GM18517 (cell line): ENCODE data around the gene GYS1.
"Not testable (repeated sequence)": the region's sequence is repeated elsewhere in the genome, so short reads cannot be mapped to it uniquely, and the experiment has no call there.

Experiments used
- ATAC-seq: cut with Tn5 transposase; IDR thresholded peaks from one replicate; pipeline ENCODE4 v1.9.1; 2021; ENCODE audit warnings: mild to moderate bottlenecking, moderate library complexity; ENCODE audit not compliant: unreplicated experiment

GYS1 gene

DNA sequence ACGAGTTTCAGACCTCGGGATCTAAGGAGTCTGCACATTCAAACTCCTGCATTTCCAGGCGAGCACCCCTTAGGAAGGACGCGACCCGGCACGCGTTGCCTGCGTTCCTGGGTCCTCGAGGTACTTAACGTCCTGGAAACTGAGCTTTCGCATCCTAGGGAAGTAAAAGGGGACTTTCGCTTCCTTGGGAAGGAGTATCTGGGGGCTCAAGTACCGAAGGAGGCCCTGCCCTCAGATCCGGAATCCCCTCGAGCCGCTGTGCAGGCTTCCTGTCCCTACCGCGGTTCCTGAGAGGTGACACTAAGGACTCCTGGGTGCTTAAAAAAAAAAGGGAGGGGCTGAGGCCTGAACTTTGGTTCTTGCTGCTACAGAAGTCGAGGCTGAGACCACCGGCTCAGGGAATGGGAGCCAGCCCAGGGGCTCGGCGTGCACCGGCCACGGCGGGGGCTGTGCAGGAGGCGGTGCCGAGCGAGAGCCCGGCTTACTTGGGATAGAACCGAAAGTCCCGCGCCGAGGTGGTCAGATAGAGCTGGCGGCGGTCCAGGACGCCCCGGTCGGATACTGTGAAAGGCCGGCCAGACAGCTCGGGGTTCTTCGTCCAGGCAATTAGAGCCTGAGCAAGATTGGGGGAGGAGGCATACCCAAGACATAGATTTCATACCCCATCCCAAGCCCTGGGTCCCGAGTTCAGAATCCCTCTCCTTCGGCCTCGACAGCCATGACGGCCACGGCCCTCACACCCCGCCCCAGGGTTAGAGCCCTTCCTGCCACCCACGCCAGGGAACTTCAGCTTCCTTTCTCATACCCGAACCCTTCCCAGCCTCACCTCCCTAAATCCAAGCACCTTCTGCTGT lies 25.5 kb upstream of the GYS1 start:
- not testable (repeated sequence) for ATAC-seq

DNA sequence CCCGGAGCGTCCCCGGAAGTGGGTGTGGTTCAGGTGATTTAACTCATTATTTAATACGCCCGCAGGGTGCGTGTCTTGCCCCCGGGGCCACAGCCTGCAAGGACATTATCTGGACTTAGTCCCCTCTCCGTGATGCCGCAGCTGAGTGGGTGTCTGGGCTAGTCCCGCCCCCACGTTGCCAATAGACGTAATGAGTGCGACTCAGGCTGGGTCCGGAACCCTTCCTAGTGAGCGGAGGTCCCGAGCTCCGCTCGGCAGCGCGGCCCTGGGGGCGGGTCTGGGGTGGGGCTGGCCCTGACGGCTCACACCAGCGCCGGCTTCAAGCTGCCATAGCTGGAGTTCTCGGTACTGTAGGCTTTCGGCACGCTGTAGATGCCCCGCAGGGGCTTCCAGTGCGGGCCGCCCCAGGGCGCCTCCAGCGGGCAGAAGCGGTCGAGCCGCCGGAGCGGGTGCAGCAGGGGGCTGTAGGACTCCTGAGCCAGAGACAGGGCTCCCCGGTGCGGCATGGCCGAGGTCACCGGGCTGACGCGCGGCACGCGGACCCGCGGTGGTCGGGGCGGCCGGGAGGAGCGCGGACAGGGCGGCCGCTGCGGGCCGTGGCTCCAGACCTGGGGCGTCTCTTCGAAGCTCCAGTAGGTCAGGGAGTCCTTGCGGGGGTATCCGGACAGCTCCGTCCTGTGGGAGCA lies 24.7 kb upstream of the GYS1 start:
- ATAC-seq, result no peak

DNA sequence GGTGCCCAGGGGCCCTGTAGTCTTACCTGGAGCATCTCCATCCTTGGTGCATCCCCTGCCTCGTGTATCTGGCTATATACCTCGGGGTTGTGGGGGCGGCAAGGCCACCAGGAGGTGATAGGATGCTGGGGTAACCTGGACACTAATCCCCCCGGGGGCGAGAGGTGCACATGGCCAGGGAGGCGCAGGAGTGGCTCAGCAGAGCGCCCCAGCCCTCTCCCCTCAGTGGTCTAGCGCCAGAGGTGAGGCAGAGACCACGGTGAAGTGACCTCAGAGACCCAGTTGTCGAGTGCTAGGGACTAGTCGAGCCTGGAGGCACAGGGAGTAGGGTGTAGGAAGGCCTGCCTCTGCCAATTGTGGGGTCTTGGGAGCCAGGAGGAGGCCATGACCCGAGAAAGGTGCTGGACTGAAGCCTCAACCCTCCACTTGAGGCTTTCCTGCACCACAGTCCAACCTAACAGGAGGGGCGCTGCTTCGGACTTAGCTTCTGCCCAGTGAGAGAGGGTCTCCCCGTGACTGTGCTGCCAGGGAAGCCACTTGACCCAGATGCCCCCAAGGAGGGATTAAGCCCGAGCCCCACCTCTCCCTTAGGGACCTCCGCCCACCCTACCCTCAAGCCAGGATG lies 24.0 kb upstream of the GYS1 start, which contains the start of gene LHB:
Gene LHB (minus strand): TSS at position 51 of the 625 bp plus-strand sequence. CDS start 10 bp downstream, at position 41.
- no peak for ATAC-seq

DNA sequence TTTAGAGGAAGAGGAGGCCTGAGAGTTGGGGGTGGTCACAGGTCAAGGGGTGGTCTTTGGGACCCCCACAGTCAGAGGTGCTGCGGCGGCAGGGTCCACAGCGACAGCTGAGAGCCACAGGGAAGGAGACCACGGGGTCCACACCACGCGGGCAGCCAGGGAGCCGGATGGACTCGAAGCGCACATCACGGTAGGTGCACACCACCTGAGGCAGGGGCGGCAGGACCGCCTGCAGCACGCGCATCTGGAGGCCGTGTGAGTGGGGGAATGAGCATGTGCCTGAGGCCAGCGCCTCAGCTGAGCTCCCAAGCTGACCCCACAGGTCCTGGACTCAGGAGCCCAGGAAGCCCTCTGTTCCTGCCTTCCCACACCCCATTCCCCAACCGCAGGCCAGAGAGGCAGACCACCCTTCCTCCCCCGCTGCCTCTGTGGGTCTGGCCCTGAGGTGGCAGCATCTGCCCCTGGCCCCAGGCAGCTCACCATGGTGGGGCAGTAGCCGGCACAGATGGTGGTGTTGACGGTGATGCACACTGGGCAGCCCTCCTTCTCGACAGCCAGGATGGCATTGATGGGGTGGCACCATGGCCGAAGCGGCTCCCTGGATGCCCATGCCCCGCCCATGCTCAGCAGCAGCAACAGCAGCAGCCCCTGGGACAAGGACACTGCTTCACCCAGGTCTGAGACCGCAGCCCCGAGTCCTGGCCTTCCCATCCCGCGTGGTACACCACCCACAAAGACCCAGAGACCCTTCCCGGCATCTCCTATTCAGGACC lies 23.1 kb upstream of the GYS1 start:
- no peak for ATAC-seq

DNA sequence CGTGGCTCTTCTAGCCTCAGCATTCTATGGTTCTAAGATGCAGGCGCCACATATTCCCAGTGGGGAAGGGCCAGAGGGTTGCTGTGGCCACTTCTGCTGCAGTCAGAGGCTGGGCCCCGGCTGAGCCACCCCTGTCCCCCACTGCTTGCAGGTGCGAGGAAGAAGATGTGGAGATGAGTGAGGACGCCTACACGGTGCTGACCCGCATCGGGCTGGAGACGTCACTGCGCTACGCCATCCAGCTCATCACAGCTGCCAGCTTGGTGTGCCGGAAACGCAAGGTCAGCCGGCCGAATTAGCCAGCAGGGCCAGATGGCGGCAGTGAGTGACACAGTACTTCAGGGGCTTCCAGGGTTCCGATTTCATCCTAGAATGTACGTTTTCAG lies 21.8 kb upstream of the GYS1 start:
- ATAC-seq, result no peak

DNA sequence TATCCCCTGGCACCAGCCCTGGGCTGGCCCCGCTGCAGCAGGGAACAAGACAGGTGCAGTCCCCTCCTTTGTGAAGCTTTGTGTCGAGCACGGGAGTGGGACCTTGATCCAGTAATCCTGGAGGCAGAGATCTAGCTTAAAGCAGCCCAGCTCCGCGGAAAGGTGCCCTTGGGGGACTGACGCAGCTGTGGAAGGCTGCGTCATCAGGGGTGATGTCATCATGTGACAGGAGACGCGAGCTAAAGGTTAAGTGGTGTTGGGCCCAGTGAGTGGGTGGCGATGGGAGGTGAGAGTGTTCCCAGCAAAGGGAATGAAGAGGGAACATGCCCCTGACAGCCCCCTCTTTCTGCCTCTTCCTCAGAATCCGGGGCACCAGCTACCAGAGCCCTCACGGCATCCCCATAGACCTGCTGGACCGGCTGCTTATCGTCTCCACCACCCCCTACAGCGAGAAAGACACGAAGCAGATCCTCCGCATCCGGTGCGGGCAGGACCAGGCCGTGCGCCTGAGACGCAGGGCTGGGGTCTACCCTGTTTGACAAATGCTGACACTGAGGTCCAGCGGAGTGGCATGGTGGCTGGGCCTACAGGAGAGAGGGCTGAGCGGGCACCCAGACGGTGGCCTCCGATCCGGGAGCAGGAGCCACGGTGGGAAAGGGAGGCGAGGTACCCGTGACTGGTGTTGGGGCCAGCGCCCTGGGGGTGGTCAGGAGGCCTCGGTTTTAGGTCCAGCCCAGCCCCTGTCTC lies 21.2 kb upstream of the GYS1 start:
- no peak for ATAC-seq

DNA sequence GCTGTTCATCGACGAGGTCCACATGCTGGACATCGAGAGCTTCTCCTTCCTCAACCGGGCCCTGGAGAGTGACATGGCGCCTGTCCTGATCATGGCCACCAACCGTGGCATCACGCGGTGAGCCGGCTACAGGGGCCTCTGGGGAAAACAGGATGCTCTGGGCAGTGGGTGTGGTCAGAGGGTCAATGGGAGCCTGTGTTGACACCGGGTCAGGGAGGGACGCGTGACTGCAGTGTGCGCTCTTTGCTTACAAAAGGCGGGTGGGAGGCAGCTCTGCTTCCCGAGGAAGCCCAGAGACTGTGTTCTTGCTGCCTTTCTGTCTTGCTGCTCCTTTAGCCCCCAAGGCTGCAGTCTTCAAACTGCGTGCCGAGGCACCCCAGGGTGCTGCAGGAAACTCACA lies 18.1 kb upstream of the GYS1 start:
- no peak for ATAC-seq

DNA sequence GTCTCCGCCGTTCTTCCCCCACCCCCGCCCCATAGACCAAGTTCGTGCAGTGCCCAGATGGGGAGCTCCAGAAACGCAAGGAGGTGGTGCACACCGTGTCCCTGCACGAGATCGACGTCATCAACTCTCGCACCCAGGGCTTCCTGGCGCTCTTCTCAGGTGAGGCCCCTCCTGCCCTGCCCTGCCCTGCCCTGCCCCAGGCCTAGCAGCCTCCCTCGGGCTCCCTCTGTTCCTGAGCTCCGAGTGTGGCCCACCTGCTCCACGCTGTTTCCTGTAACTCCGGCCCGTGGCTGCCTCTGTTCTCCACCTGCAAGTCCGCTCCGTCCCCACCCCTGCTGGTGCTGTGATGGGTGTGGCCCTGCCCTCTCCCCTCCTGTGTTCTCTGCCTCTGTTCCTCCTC lies 17.3 kb upstream of the GYS1 start:
- no peak for ATAC-seq

DNA sequence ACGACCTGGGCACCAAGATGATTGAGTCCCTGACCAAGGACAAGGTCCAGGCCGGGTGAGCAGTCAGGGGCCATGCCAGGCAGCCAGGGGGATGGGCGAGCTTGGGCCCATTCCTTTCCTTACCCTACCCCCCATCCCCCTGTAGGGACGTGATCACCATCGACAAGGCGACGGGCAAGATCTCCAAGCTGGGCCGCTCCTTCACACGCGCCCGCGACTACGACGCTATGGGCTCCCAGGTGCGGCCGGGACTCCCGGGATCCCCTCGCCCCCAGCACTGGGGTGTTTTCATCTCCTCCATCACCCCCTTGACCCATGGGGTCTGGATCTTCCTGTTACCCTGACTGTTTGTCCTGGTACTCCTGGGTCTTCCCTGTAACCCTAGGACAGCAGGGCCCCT lies 16.7 kb upstream of the GYS1 start:
- no peak for ATAC-seq

DNA sequence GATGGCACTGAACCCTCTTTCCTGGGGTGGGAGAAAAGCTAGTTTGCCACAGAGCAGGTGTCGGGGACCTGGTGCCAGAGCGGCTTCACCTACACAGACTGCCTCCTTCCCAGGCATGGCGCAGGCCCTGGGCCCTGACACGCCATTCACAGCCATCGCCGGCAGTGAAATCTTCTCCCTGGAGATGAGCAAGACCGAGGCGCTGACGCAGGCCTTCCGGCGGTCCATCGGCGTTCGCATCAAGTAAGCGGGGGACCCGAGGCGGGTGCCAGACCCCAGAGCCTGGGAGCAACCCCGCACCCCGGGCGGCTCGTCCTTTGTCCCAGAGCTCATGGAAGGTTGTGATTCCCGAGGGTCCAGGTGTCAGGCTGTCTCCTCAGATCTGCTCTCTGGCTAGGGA lies 13.8 kb upstream of the GYS1 start:
- no peak for ATAC-seq

DNA sequence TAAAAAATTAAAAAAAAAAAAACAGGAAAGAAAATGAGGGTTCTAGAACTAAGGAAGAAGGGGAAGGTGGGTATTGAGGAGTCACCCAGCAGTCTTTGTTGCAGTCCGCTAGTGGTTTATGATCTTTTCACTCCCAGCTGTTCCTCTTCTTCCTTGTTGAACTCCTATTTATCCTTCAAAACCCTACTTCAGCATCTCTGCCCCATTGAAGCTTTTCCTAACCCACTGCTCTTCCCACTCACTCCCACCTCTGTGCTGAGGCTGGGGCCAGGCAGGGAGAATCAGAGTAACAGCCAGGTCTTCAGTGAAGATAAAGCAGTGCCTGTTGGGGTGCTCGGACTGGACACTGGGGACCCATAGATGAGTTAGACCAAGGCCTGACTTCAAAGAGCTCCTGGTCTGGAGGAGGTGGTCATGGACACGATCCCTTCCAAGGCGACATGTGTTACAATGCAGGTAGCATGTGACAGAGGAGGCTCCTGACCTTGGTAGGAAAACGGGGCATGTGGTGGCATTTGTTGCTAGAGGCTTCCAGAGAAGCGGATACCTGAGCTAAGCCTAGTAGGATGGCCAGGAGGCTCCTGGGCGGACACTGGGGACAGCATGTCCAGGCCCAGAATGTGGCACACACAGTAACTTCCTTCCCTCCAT lies 12.0 kb upstream of the GYS1 start:
- no peak for ATAC-seq

DNA sequence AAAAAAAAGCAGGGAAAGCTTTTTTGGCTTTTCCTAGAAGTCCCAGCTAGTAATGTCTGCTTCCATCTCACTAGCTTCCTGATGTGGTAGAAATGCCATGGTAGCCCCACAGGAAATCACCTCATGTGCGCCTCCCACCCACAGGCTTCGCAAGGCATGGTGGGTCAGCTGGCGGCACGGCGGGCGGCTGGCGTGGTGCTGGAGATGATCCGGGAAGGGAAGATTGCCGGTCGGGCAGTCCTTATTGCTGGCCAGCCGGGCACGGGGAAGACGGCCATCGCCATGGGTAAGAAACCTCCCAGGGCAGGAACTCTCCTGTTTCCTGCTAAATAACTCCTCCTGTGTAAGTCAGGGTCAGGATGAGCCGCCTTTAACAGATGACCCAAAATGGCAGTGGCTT lies 11.0 kb upstream of the GYS1 start:
- no peak for ATAC-seq

DNA sequence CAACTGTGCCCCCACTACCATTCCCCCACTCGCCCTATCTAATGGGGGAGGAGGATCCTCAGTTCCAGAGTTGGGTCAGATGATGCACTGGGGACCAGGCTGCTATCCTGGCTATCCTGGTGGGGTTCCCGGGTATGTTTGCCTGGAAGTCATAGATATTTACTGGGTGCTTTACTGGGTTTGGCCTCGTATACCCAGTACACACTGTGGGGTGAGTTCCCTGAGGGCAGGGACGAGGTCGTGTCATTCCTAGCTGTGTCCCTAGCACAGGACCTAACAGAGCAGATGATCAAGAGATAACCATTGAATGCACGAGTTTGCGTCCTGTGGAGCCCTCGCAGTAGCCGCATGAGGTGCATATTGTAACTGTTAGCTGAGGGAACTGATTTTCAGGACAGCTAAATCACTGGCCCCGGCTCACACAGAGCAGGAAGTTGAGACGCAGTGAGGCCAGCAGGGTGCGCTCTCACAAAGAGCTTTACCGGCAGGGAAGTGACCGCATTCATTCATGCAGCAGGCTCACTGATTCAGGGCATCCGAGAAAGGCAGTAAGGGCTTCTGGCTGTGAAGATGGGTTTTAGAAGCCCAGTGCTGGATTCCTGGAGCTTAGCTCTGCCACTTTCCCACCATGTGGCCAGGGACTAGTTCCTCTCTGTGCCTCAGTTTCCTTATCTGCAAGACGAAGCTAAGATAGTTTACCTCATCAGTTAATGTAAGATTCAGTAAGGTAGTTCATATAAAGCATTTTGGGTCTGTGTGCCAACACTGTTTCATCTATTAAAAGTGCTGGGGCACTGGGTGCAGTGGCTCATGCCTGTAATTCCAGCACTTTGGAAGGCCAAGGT lies 6.6 kb upstream of the GYS1 start:
- ATAC-seq, result no peak

DNA sequence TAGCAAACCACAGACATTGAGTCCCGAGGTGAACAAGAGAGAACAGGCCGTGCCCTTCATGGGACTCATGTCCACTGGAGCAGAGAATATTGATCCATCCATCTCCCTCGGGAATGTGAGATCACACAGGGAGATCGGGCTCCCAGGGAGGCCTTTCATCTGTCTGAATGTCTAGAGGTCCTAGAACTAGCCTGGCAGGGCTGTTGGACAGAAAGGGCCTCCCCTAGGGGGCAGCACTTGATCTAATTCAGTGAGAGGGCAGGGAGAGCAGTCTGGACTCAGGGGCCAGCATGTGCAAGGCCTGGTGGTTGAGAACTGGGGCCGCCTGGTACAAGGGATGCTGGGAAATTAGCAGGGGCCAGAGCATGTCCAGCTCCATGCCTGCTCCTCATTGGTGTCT lies 4.9 kb upstream of the GYS1 start:
- no peak for ATAC-seq

DNA sequence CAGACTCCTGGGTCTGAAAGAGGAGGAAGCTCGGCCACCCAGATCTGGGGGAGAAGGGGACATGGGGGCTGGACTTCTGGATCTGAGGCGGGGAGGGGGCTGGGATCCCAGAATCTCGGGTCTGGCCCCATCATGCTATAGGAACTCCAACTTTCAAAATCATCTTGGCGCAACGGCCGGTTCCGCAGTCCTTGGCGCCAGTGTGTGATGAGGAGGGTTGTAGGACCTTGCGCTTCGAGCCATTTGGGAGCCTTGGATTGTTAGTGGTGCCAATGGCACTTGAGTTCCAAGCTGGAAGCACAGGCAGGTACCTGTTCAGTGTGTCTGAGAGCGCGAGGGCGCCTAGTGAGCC lies 902 bp upstream of the GYS1 start:
- no peak for ATAC-seq

DNA sequence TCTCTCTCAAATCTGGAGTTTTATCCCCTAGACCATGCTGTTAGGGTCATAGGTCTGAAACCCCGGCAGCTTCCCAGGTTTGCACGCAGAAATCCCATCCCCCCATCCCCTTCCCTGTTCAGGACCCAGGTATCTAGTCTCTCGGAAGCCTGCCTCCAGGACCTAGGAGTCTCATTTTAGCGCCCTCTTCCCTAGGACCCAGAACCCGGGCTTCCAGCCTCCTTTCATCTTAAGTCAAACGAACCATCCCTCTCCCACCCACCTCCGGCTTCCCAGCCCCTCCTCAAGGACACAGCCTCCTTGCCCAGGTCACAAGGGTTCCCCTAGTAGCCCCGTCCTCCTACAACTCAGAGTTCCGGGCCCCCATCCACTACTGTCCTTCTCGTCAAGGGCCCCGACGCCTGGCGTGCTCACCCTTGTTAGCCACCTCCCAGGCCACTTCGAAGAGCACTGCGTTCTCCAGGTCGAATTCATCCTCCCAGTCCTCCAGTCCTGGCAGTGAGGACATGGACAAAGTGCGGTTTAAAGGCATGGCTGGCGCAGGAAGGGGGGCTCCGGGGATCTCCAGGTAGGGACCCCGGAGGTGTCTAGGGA lies 431 bp downstream of the GYS1 start:
- no peak for ATAC-seq

DNA sequence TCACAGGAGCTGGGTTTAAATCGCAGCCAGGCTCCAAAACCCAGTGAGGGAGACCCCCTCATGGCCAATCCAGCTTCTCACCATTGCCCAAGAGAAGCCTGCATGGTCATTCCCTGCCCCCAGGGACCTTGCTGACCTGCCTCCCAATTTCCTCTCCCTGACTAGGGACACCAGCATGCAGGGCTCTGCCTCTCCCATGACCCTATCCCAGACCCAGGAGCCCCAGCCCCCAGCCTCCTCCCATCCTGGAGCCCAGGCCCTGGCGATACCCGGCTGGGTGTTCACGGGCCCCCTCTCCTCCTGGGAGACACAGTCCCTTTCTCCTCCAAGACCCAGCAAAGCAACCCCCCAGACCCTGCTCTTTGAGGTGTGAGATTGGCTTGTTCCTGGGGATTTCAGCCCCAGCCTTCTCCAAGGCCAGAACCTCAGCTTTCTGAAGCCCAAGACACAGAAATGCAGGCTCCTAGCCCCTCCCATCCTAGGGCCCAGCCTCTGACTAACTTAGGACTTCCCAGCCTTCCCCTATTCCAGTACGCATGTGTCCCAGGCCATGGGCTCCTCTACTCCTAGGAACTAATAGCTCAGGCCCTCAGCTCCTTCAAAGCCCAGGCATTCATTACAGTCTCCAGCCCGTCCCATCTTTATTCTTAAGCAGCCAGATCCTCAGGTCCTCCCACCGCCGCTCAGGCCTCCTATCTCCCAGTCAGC lies 1.1 kb downstream of the GYS1 start:
- no peak for ATAC-seq

DNA sequence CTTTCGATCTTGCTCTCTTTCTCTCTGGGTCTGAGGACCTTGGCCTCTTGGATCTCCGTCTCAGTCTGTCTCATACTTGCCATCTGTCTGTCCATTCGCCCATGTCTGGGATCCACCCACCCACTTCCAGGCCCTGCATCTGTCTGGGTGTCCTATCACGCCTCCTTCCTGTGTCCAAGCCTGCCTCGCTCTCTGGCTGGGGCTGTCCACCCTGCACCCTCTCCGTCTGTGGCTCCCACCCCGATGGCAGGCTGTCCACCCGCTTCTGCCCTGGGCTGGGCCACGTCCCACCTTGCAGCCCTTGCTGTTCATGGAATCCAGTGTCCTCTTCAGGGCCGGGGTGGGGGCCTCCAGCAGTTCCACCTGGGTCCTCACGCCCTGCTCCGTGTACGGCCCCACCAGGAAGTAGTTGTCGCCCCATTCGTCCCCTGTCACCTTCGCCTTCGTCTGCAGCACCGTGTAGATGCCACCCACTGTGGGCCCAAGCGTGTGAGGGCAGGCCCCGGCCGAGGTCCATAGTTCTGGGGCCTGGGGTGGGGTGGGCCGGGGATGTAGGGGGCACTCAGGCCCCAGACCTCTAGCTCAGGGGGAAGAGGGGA lies 2.0 kb downstream of the GYS1 start:
- ATAC-seq, result no peak
